K562 (cell line): ENCODE measurements around the gene MRPS10. TPM values are rescaled to one million over a fixed set of nuclear protein-coding genes. Genes with fewer than 3 reads are reported as not detected.

Experiments used
- DPF2 ChIP-seq: fragments of 450-650 bp; IDR thresholded peaks from 2 replicates; pipeline ENCODE4 v1.6.1; 2016
- E2F4 ChIP-seq: sonication (generic); formaldehyde crosslinking; IDR thresholded peaks from 2 replicates; pipeline ENCODE4 v1.8.0; 2022; ENCODE audit warnings: mild to moderate bottlenecking, low read depth, missing genetic modification reagents
- MAZ ChIP-seq, 2 experiments: fragments of 450-650 bp in 1 of 2; sonication (generic) in 1 of 2; formaldehyde crosslinking; IDR thresholded peaks in 1 of 2; conservative IDR thresholded peaks in 1 of 2; 2 replicates each; pipeline versions ENCODE4 v1.4.0 to v1.5.0; 2020; ENCODE audit warnings: mild to moderate bottlenecking in 1 of 2, missing genetic modification reagents in 1 of 2
- NFRKB ChIP-seq: fragments of 450-650 bp; IDR thresholded peaks from 2 replicates; pipeline ENCODE4 v1.6.1; 2016; ENCODE audit warnings: low read depth
- PPARD ChIP-seq: fragments of 250-450 bp; sonication (Bioruptor Pico); IDR thresholded peaks from 2 replicates; pipeline ENCODE4 v1.8.0; 2022; ENCODE audit warnings: inconsistent platforms, mild to moderate bottlenecking, moderate library complexity
- ZBTB34 ChIP-seq: fragments of 250-450 bp; sonication (Bioruptor Pico); IDR thresholded peaks from 2 replicates; pipeline ENCODE4 v1.8.0; 2021; ENCODE audit warnings: mild to moderate bottlenecking, moderate library complexity
- ZKSCAN1 ChIP-seq: fragments of 150-350 bp; IDR thresholded peaks from 2 replicates; pipeline ENCODE4 v1.6.1; 2016; ENCODE audit warnings: low read depth, low read length
- ZNF134 ChIP-seq: fragments of 250-450 bp; sonication (Bioruptor Pico); conservative IDR thresholded peaks from 2 replicates; pipeline ENCODE4 v1.4.0; 2020
- ZNF197 ChIP-seq: fragments of 200-800 bp; sonication (Bioruptor generic); IDR thresholded peaks from 2 replicates; pipeline ENCODE4 v1.6.1; 2016; ENCODE audit warnings: low read depth, missing genetic modification characterization, missing compliant biosample characterization
- polyA plus RNA-seq, 8 experiments: library from polyadenylated mRNA; depleted of rRNA in 4 of 8; stranded (reverse) in 5 of 8; unstranded in 3 of 8; fragments of >200 nt; fragmentation: Nextera tagmentation in 2 of 8; fragmentation: Illumina TruSeq in 1 of 8; extraction: Ambion mirVana in 2 of 8; extraction: Trizol in 1 of 8; gene quantifications; 2 replicates each; pipeline versions ENCODE4 v1.2.1 to v1.2.3, GENCODE V29; 2011 to 2014; ENCODE audit warnings: inconsistent platforms in 1 of 8, missing spikeins in 1 of 8
- total RNA-seq, 7 experiments: library from RNA; depleted of rRNA in 6 of 7; stranded (reverse); fragments of >200 nt in 6 of 7; fragmentation: Illumina TruSeq in 2 of 7; extraction: Trizol in 2 of 7; gene quantifications; 2 replicates each; pipeline versions ENCODE4 v1.2.1 to v1.2.3, GENCODE V29; 2011 to 2021; ENCODE audit warnings: low replicate concordance in 1 of 7
- TF ChIP-seq, protein P1 (sequence below), 2 experiments: fragments of 450-650 bp; IDR thresholded peaks; 2 replicates each; pipeline ENCODE4 v1.6.1; 2018; ENCODE audit warnings: mild to moderate bottlenecking in 2 of 2, low read depth in 1 of 2; ENCODE audit not compliant: partially characterized antibody in 2 of 2
- TF ChIP-seq, protein P2 (sequence below): sonication (generic); formaldehyde crosslinking; IDR thresholded peaks from 2 replicates; pipeline ENCODE4 v1.8.0; 2022; ENCODE audit warnings: missing genetic modification reagents, mild to moderate bottlenecking, moderate library complexity, borderline replicate concordance
- TF ChIP-seq, protein P3 (sequence below): sonication (generic); formaldehyde crosslinking; IDR thresholded peaks from 2 replicates; pipeline ENCODE4 v1.8.1; 2023; ENCODE audit warnings: mild to moderate bottlenecking, missing genetic modification reagents
- TF ChIP-seq, protein P4 (sequence below): fragments of 450-650 bp; conservative IDR thresholded peaks from 2 replicates; pipeline ENCODE4 v1.6.1; 2016; ENCODE audit warnings: missing genetic modification characterization, low read depth, mild to moderate bottlenecking, missing compliant biosample characterization, moderate library complexity

Gene MRPS10
- total and polyA plus RNA-seq, 9 of the 15 experiments (the other 6 are each of a cell fraction or from before 2014, with no cell fraction given) = 48.6 to 166 (median 93.7) TPM

GRCh38 chr6:42199106-42199981 lies 18.3 kb downstream of the MRPS10 start (continued):
- TF ChIP-seq, protein P1, sequence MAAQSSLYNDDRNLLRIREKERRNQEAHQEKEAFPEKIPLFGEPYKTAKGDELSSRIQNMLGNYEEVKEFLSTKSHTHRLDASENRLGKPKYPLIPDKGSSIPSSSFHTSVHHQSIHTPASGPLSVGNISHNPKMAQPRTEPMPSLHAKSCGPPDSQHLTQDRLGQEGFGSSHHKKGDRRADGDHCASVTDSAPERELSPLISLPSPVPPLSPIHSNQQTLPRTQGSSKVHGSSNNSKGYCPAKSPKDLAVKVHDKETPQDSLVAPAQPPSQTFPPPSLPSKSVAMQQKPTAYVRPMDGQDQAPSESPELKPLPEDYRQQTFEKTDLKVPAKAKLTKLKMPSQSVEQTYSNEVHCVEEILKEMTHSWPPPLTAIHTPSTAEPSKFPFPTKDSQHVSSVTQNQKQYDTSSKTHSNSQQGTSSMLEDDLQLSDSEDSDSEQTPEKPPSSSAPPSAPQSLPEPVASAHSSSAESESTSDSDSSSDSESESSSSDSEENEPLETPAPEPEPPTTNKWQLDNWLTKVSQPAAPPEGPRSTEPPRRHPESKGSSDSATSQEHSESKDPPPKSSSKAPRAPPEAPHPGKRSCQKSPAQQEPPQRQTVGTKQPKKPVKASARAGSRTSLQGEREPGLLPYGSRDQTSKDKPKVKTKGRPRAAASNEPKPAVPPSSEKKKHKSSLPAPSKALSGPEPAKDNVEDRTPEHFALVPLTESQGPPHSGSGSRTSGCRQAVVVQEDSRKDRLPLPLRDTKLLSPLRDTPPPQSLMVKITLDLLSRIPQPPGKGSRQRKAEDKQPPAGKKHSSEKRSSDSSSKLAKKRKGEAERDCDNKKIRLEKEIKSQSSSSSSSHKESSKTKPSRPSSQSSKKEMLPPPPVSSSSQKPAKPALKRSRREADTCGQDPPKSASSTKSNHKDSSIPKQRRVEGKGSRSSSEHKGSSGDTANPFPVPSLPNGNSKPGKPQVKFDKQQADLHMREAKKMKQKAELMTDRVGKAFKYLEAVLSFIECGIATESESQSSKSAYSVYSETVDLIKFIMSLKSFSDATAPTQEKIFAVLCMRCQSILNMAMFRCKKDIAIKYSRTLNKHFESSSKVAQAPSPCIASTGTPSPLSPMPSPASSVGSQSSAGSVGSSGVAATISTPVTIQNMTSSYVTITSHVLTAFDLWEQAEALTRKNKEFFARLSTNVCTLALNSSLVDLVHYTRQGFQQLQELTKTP (IDR thresholded peaks at IDR 0.05; ENCODE audit: low read depth in 1 of 2, partially characterized antibody in 2 of 2) = peak in 1 of 2 experiments; percentile 94
- TF ChIP-seq, protein P2, sequence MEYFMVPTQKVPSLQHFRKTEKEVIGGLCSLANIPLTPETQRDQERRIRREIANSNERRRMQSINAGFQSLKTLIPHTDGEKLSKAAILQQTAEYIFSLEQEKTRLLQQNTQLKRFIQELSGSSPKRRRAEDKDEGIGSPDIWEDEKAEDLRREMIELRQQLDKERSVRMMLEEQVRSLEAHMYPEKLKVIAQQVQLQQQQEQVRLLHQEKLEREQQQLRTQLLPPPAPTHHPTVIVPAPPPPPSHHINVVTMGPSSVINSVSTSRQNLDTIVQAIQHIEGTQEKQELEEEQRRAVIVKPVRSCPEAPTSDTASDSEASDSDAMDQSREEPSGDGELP (CRISPR knock-in tag) = peak; percentile 94
- peak; percentile 81 for TF ChIP-seq NFRKB
- no peak for TF ChIP-seq ZBTB34 (CRISPR knock-in tag)
- peak; percentile 98 for TF ChIP-seq DPF2
- TF ChIP-seq ZNF134 (CRISPR knock-in tag) = 0 out of 2 replicates have a peak, but pooled peaks have one; percentile 17
- no peak for TF ChIP-seq PPARD
- TF ChIP-seq, protein P3, sequence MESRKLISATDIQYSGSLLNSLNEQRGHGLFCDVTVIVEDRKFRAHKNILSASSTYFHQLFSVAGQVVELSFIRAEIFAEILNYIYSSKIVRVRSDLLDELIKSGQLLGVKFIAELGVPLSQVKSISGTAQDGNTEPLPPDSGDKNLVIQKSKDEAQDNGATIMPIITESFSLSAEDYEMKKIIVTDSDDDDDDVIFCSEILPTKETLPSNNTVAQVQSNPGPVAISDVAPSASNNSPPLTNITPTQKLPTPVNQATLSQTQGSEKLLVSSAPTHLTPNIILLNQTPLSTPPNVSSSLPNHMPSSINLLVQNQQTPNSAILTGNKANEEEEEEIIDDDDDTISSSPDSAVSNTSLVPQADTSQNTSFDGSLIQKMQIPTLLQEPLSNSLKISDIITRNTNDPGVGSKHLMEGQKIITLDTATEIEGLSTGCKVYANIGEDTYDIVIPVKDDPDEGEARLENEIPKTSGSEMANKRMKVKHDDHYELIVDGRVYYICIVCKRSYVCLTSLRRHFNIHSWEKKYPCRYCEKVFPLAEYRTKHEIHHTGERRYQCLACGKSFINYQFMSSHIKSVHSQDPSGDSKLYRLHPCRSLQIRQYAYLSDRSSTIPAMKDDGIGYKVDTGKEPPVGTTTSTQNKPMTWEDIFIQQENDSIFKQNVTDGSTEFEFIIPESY (CRISPR knock-in tag) = peak; percentile 84
- TF ChIP-seq, protein P4, sequence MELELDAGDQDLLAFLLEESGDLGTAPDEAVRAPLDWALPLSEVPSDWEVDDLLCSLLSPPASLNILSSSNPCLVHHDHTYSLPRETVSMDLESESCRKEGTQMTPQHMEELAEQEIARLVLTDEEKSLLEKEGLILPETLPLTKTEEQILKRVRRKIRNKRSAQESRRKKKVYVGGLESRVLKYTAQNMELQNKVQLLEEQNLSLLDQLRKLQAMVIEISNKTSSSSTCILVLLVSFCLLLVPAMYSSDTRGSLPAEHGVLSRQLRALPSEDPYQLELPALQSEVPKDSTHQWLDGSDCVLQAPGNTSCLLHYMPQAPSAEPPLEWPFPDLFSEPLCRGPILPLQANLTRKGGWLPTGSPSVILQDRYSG (tag) = peak; percentile 63; the same call in 1 of the 2 replicates
- TF ChIP-seq MAZ (CRISPR knock-in tag; conservative IDR thresholded peaks at IDR 0.05 in 1 of 2, IDR thresholded peaks at IDR 0.05 in 1 of 2) = peak in 1 of 2 experiments; percentile 80; a peak in 3 of 4 replicates
- peak; percentile 77; the same call in 1 of the 2 replicates for TF ChIP-seq ZKSCAN1
- peak; percentile 72; the same call in 1 of the 2 replicates for TF ChIP-seq ZNF197 (CRISPR knock-in tag)
- no peak for TF ChIP-seq E2F4
